IPS-NIHi7 (cell line): Measurements from ENCODE around the gene SEMA5A.
"Not testable (repeated sequence)": the region's sequence is repeated elsewhere in the genome, so short reads cannot be mapped to it uniquely, and the experiment has no call there.

Experiments
- DNase-seq: peaks from one replicate; pipeline ENCODE4 v3.0.0; 2012; ENCODE audit warnings: mixed read lengths; ENCODE audit errors: extremely low spot score

The SEMA5A gene

GRCh38 chr5:9440517-9440916, 105.4 kb downstream of the SEMA5A start:
- no peak for DNase-seq

GRCh38 chr5:9439531-9440292, 106.2 kb downstream of the SEMA5A start:
- DNase-seq, result no peak

GRCh38 chr5:9438596-9439354, 107.1 kb downstream of the SEMA5A start:
- DNase-seq, result no peak

GRCh38 chr5:9437741-9438240, 108.1 kb downstream of the SEMA5A start:
- no peak for DNase-seq

GRCh38 chr5:9431496-9432258, 114.2 kb downstream of the SEMA5A start:
- no peak for DNase-seq

- DNase-seq, result no peak
Observed at GRCh38 chr5:9431151-9431495, 114.8 kb downstream of the SEMA5A start.

- DNase-seq, result no peak
Observed at GRCh38 chr5:9430306-9430705, 115.6 kb downstream of the SEMA5A start.

- DNase-seq, result no peak
Observed at GRCh38 chr5:9429691-9430215, 116.1 kb downstream of the SEMA5A start.

- DNase-seq, result no peak
Observed at GRCh38 chr5:9428272-9428671, 117.6 kb downstream of the SEMA5A start.

- no peak for DNase-seq
Observed at GRCh38 chr5:9425710-9426109, 120.2 kb downstream of the SEMA5A start.

GRCh38 chr5:9423571-9423970, 122.3 kb downstream of the SEMA5A start:
- no peak for DNase-seq

GRCh38 chr5:9421884-9422283, 124.0 kb downstream of the SEMA5A start:
- DNase-seq, result no peak

GRCh38 chr5:9419794-9420193, 126.1 kb downstream of the SEMA5A start:
- DNase-seq, result no peak

GRCh38 chr5:9415566-9415965, 130.3 kb downstream of the SEMA5A start:
- DNase-seq, result no peak

GRCh38 chr5:9415091-9415490, 130.8 kb downstream of the SEMA5A start:
- no peak for DNase-seq

- no peak for DNase-seq
Observed at GRCh38 chr5:9411142-9411541, 134.7 kb downstream of the SEMA5A start.

- DNase-seq, result no peak
Observed at GRCh38 chr5:9409413-9409960, 136.4 kb downstream of the SEMA5A start.

- no peak for DNase-seq
Observed at GRCh38 chr5:9408964-9409363, 136.9 kb downstream of the SEMA5A start.

GRCh38 chr5:9405196-9405754, 140.6 kb downstream of the SEMA5A start:
- no peak for DNase-seq

GRCh38 chr5:9401786-9402472, 143.9 kb downstream of the SEMA5A start:
- no peak for DNase-seq

- not testable (repeated sequence) for DNase-seq
Observed at GRCh38 chr5:9399783-9400182, 146.1 kb downstream of the SEMA5A start.
